ACC112 (cell line): Measurements from ENCODE around the gene KISS1R.
A peak's percentile ranks its signal among the peaks of the same experiment; 100 is the strongest.

Experiments
- H2AFZ ChIP-seq: fragments of 200-600 bp; sonication (generic); one replicate; pipeline ENCODE4 v1.6.0; 2017; ENCODE audit warnings: antibody characterized with exemption, low read length; ENCODE audit not compliant: unreplicated experiment
- H3K27ac ChIP-seq: fragments of 200-600 bp; sonication (generic); 2 replicates; pipeline ENCODE4 v1.5.1; 2014; ENCODE audit warnings: low read depth, mild to moderate bottlenecking, antibody characterized with exemption, low read length, moderate library complexity
- H3K27me3 ChIP-seq: fragments of 200-600 bp; sonication (generic); 2 replicates; pipeline ENCODE4 v1.6.1; 2014; ENCODE audit warnings: mild to moderate bottlenecking, antibody characterized with exemption, low read length, moderate library complexity, mixed read lengths; ENCODE audit not compliant: insufficient read depth
- H3K36me3 ChIP-seq: fragments of 200-600 bp; sonication (generic); 2 replicates; pipeline ENCODE4 v1.6.1; 2016; ENCODE audit warnings: mild to moderate bottlenecking, antibody characterized with exemption, low read length, moderate library complexity, mixed read lengths; ENCODE audit not compliant: insufficient read depth
- H3K4me1 ChIP-seq: fragments of 200-600 bp; sonication (generic); one replicate; pipeline ENCODE4 v1.6.1; 2016; ENCODE audit warnings: low read length, mixed read lengths; ENCODE audit not compliant: insufficient read depth, unreplicated experiment, control insufficient read depth
- H3K4me3 ChIP-seq: fragments of 200-600 bp; sonication (generic); 2 replicates; pipeline ENCODE4 v1.5.1; 2014; ENCODE audit warnings: mild to moderate bottlenecking, low read depth, low read length
- H3K79me2 ChIP-seq: fragments of 200-600 bp; sonication (generic); one replicate; pipeline ENCODE4 v1.6.0; 2016; ENCODE audit warnings: low read length; ENCODE audit not compliant: control insufficient read depth, unreplicated experiment, insufficient read depth

Gene KISS1R

GRCh38 chr19:892243-892893 is 24.8 kb upstream of the KISS1R start:
- Histone ChIP-seq H3K36me3 (no peaks in the 10 kb centered on the region), H3K79me2 (peaks cover 7% of the 10 kb centered on the region), H3K4me1 (no peaks in the 10 kb centered on the region), H3K4me3 (peak overlapping the region; percentile 92), H3K27me3 (no peaks in the 10 kb centered on the region), H3K27ac (no peak overlapping the region; the same call in 1 of the 2 replicates), H2AFZ (no peak overlapping the region)

GRCh38 chr19:892894-893689 is 24.0 kb upstream of the KISS1R start, which contains the start of the genes MED16 and RNU6-9:
Gene MED16, minus strand, starts transcription at chr19:893187. Its CDS starts 2,056 bp downstream, at chr19:891131.
Gene RNU6-9, plus strand, starts transcription at chr19:893484.
- H3K4me3 ChIP-seq = peak within 1 kb of the TSS; percentile 92
- peaks cover 7% of the 10 kb centered on the region for H3K79me2 ChIP-seq
- H3K27ac ChIP-seq = peak within 1 kb of the TSS; percentile 89
- no peaks in the 10 kb centered on the region for H3K36me3 ChIP-seq
- no peaks in the 10 kb centered on the region for H3K27me3 ChIP-seq
- no peaks in the 10 kb centered on the region for H3K4me1 ChIP-seq
- peak within 1 kb of the TSS; percentile 91 for H2AFZ ChIP-seq

- no peak overlapping the region for H3K4me3 ChIP-seq
Measured at GRCh38 chr19:896434-896833, 20.7 kb upstream of the KISS1R start.

GRCh38 chr19:896999-897398 is 20.1 kb upstream of the KISS1R start:
- Histone ChIP-seq H2AFZ (no peak overlapping the region), H3K36me3 (no peaks in the 10 kb centered on the region), H3K79me2 (peaks cover 5% of the 10 kb centered on the region), H3K4me1 (no peaks in the 10 kb centered on the region), H3K27me3 (no peaks in the 10 kb centered on the region), H3K4me3 (no peak overlapping the region), H3K27ac (no peak overlapping the region)

More at GRCh38 chr19:896434-896833, 20.7 kb upstream of the KISS1R start:
- H3K4me1 ChIP-seq = no peaks in the 10 kb centered on the region
- H3K36me3 ChIP-seq = no peaks in the 10 kb centered on the region
- H3K27me3 ChIP-seq = no peaks in the 10 kb centered on the region
- H2AFZ ChIP-seq = no peak overlapping the region
- H3K79me2 ChIP-seq = peaks cover 7% of the 10 kb centered on the region
- no peak overlapping the region for H3K27ac ChIP-seq

GRCh38 chr19:897442-898039 is 19.6 kb upstream of the KISS1R start:
- Histone ChIP-seq H3K79me2 (no peaks in the 10 kb centered on the region), H3K4me3 (no peak overlapping the region), H3K27me3 (no peaks in the 10 kb centered on the region), H2AFZ (no peak overlapping the region), H3K36me3 (no peaks in the 10 kb centered on the region), H3K27ac (no peak overlapping the region), H3K4me1 (no peaks in the 10 kb centered on the region)

- no peak overlapping the region for H3K27ac ChIP-seq
- no peaks in the 10 kb centered on the region for H3K79me2 ChIP-seq
- H2AFZ ChIP-seq = no peak overlapping the region
- no peaks in the 10 kb centered on the region for H3K36me3 ChIP-seq
- H3K27me3 ChIP-seq = no peaks in the 10 kb centered on the region
- no peak overlapping the region for H3K4me3 ChIP-seq
- H3K4me1 ChIP-seq = no peaks in the 10 kb centered on the region
Measured at GRCh38 chr19:898663-899062, 18.5 kb upstream of the KISS1R start.

GRCh38 chr19:899336-900042 is 17.6 kb upstream of the KISS1R start:
- H2AFZ ChIP-seq = no peak overlapping the region
- H3K36me3 ChIP-seq = no peaks in the 10 kb centered on the region
- no peak overlapping the region for H3K4me3 ChIP-seq
- H3K27me3 ChIP-seq = no peaks in the 10 kb centered on the region
- H3K79me2 ChIP-seq = no peaks in the 10 kb centered on the region
- no peak overlapping the region for H3K27ac ChIP-seq
- no peaks in the 10 kb centered on the region for H3K4me1 ChIP-seq

GRCh38 chr19:900043-900301 is 17.2 kb upstream of the KISS1R start:
- no peaks in the 10 kb centered on the region for H3K36me3 ChIP-seq
- no peak overlapping the region for H3K27ac ChIP-seq
- no peaks in the 10 kb centered on the region for H3K4me1 ChIP-seq
- H3K27me3 ChIP-seq = no peaks in the 10 kb centered on the region
- H3K79me2 ChIP-seq = no peaks in the 10 kb centered on the region
- H2AFZ ChIP-seq = no peak overlapping the region
- no peak overlapping the region for H3K4me3 ChIP-seq

GRCh38 chr19:900302-901111 is 16.6 kb upstream of the KISS1R start:
- no peak overlapping the region for H3K4me3 ChIP-seq
- no peaks in the 10 kb centered on the region for H3K36me3 ChIP-seq
- no peaks in the 10 kb centered on the region for H3K27me3 ChIP-seq
- no peaks in the 10 kb centered on the region for H3K4me1 ChIP-seq
- no peak overlapping the region for H2AFZ ChIP-seq
- no peaks in the 10 kb centered on the region for H3K79me2 ChIP-seq
- no peak overlapping the region for H3K27ac ChIP-seq
